HG03097 (cell line): ENCODE data around the gene DNAH7.

Experiments used
- ATAC-seq: cut with Tn5 transposase; IDR thresholded peaks from one replicate; pipeline ENCODE4 v1.9.1; 2021; ENCODE audit not compliant: unreplicated experiment, low FRiP score

Gene DNAH7

DNA sequence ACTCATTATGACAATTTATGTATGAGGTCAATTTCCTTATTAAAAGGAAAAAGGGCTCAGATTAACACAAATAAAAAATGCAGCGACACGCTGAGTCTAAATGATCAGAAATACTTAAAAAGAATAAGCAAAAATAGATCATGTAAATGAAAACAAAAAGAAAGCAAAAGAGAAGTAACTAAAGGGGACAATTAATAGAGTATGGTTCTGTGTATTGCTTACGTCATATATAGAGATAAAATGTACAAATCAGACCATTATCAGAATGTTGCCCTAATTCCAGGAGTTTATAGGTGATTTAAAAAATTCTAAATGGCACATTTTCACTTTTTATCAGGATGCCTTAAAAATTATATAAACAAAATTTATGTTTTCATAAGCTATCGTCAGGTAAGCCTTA, 189.5 kb downstream of the DNAH7 start:
- no peak for ATAC-seq

DNA sequence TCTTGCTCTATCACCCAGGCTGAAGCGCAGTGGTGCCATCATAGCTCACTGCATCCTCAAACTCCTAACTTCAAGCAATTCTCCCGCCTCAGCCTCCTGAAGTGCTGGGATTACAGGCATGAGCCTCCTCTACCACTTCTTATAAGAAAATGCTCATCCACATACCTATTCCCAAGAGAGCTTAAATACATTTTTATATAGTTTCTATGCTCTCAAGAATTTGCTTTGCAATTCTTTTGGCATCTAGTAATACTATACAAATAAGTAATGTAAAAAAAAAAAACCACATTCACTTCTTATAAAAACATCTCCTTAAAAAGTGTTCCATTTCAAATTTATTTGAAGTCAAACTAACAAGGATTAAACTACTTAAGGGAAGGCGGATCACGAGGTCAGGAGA, 197.3 kb downstream of the DNAH7 start:
- ATAC-seq, result no peak

DNA sequence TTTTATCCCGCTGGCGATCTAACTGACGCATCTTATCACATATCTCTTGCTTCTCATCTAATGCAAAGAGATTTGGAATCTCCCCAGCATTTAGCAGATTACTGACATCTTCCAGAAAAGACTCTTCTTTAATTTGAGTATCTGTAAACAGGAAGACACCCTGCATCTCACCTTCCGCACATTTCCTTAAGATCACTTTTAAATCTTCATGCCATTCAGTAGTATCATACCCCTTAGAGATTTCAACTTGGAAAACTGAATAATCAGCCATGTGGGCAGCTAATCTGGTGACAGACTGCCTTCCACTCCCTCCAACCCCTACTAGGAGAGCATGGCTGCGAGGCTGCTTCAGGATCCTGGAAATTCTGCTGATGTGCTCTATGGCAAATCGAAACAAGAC, 204.3 kb downstream of the DNAH7 start:
- ATAC-seq, result no peak

DNA sequence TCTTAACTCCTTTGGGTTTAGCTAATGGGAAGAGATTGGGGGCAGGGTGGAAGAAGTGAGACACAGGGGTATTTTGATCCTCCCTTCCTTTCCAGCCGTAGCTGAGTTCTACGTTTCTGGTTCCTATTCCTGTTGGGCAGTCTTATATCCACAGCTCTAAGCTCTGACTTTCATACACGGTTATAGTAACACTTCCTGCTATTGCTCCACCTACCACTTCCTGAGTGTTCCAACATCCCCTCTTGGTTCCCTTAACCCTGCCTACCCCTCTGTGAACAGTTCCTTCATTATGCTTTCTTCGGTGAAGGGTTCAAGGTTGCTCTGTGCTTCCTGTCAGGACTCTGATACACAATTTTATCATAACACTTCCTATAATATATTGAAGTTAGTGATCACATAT, 205.1 kb downstream of the DNAH7 start:
- ATAC-seq, result no peak

DNA sequence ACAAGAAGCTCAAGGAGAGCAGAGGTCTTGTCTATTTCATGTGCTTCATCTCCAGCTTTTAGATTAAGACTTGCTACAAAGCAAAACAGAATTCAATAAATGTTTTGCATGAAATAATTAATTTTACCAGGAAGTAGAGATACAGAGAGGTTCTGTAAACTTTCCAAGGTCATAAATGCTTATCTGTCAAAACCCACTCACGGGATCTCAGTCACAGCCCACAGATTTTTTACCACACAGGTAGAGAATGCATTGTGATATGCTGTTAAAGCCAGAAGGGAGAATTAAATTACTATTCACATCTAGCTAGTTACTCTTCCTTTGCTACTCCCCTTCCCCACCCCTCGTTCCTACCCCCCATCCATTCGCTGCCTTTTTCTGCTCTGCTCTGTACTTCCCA, 205.5 kb downstream of the DNAH7 start:
- ATAC-seq, result no peak

DNA sequence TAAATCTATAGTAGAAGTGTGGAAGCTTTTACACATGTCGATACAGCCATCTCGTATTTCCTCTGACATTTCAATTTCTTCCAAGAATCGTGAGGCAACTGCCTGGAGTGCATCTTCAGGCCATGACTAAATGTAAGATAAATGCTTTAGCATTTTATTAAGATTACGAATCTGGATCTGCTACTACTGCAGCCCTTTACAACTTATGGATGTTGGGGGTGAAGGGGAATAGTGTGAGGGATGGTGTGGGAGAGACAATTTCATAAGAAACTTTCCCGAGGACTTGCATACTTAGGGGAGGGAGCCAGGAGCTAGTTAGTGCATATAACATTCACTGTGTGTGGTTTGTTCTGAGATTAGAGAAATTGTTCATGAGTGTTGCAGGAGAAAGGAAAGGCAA, 206.8 kb downstream of the DNAH7 start:
- ATAC-seq, result no peak

DNA sequence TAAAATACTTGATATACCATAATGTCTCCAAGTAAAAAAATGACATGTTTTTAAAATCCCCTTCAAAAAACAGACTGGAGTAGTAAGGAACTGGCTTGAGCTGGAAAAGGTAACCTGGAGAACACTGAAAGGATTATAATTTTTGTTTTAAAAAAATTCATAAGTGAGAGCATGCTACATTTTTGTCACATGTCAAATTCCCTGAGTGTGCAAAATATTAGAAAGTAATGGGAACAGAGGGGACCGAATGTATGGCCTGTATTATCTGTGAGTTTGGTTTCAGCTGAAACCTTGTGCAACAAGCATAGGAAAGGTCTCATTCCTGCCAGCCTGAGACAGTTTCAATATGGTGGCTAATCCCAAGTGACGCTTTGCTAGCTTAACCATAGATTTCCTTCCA, 209.1 kb downstream of the DNAH7 start:
- ATAC-seq, result no peak

DNA sequence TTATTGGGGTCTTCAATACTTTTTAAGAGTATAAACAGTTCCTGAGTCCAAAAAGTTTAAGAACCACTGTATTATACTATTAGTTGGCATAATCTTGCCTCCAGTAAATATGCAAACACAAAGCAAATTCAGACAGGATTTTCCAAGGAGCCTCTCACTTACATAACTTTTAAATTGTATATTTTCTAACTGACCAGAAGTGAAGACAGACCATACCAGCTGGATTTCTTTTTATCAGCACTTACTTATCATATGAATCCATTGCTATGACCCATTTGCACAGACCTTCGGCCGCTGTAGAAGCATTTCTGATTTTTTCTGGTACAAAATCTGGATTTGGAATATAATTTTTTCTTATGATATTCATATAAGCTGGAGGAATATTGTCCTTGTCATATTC, 211.5 kb downstream of the DNAH7 start:
- no peak for ATAC-seq

DNA sequence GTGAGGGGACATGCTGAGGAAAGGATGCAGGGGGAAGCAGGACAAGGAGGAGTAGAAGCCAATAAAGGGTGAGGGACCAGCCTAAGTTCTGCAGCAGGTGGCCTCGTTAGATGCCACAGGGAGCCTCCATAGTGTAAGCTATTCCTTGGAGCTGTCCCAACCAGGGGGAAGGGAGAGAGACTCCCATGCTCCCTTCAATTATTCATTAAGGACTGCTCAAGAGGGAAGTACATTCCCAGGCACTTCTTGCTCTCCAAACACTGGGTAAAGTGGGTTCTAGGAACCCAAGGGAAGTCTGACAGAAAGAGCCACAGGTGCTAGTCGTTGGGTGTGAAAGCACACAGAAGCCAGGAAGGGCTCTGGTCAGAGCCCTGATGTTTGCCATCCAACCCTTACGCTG, 217.9 kb downstream of the DNAH7 start:
- ATAC-seq, result no peak

DNA sequence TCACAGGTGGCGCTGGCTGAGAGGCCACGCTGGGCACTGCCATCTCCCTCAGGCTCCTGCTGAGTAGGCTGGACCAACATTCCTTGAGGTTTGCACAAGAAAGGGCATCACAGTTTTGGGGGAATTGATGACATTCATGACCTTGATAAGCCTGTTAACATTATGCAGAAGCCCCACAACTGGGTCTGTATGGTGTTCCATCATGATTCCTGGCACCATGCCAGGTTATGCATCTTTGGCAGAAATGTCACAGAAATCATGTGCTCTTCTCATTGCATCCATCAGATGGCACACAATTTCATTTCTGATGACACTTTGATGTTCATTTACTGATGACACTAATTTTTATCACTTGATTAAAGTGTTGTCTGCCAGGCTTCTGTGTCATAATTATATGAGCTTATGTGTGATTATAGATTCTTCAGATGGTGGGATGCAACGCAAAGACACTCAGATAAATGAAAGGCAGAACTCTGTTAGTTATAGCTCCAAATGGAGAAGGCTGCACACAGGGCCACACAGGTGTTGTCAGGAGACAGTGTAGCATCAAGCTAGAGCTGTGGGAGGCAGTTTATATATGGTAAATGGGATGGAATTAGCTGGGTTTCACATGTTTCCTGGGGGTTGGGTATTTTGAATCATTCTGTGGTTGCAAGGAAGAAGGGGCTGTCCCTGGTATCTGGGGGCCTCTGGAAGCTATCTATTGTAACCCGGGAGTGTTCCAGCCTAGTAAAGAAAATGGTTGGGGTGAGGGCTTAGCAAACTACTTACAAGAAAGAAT, 220.3 kb downstream of the DNAH7 start:
- no peak for ATAC-seq

DNA sequence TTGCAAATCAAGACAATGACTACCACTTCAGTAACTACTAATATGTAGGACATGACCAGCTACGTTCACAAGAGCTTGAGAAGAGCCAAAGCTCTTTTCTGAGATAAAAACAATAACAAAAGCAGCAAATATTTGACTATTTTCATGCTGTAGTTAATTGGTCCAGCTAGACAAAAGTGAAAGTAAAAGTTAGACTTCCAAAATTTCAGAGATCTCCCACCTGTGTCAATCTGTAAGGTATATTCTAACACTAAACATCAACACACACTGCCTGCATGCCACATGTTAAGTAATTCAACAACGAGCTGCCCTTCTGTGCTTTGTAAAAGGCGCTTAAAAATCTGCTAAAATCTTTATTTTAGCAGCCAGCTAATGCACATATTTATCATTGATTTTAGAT, 225.7 kb downstream of the DNAH7 start:
- ATAC-seq, result no peak

DNA sequence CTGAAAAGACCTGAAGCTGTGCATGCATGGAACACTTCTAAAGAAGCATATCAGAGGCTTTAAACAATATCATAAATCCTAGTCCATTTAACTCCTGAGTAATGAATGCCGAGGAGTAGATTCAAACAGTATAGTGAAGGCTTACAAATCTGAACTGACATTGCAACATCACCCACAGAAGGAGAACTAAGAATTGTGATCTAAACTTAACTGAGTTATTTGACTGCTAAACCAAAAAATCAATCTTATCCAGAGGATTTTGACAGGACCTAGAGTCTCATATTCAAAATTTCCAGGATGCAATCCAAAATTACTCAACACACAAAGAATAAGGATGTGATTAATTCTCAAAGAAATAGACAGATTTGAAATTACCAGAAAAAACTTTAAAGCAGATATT, 230.6 kb downstream of the DNAH7 start:
- no peak for ATAC-seq

DNA sequence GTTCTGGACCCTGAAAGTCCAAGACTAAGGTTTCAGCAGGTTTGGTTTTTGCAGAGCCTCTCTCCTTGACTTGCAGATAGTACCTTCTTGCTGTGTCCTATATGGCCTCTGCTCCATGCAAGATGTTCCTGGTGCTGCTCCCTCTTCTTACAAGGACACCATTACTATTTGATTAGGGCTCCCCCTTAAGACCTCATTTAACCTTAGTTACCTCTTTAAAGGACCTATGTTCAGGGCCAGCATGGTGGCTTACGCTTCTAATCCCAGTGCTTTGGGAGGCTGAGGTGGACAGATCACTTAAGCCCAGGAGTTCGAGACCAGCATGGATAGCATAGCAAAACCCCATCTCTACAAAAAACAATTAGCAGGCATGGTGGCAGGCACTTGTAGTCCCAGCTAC, 232.6 kb downstream of the DNAH7 start:
- no peak for ATAC-seq

DNA sequence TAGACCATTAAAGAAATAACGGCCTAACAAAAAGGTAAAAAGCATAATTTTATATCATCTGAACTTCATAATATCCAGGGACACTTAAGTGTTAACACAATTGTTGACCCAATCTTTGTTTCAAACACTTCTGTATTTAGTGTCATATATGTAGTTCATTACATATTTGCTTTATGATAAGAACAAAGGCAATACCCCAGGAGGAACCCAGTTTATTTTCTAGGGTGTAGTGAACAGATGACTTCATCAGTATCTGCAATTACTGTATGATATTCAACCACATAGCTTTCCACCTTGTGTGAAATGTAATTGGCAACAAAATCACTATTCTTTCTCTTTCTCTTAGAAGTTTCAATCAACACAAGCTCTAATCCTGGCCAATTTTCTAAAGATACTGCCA, 233.8 kb downstream of the DNAH7 start:
- no peak for ATAC-seq

DNA sequence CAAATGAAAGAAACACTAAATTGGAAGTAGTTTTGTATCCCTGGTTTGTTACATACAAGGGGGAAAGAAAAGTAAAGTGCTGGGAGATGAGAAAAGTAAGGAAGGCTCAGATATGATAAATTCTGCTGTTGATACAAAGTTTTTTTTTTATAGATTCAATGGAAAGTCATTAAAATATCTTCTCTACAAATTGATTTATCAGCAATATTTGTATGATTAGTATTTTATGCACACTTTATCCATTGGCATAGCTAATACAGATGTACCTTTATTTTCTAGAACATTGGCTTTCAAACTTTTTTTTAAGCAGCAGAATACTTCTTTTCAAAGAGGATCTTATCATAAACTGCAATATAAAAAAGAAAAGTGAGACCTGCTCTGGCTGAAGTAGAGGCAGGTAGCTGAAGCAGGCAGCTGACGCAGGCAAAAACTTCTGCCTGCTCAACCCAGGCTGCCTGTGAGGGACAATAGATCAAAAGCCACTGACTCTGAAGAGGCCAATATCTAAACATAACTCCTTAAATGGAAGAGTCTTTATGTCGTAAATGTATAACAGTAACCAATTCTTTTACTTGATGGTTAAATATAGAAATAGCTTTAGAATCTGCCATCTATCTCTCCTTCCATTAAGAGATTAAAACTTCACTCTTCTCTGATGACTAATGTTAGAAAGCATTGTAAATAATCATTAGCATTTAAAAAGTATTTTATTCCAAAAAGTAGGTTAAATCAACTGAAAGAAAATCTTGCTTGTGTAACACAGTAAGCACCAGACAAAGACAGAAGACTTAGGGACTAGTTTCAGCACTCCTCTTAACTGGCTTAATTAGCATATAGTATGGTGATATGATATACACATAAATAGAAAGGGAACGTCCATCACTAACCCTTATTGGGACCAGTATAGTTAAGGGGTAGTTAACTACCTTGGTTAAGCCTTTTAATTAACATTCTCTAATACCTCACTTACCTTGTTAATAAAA, 237.4 kb downstream of the DNAH7 start:
- ATAC-seq, result no peak

DNA sequence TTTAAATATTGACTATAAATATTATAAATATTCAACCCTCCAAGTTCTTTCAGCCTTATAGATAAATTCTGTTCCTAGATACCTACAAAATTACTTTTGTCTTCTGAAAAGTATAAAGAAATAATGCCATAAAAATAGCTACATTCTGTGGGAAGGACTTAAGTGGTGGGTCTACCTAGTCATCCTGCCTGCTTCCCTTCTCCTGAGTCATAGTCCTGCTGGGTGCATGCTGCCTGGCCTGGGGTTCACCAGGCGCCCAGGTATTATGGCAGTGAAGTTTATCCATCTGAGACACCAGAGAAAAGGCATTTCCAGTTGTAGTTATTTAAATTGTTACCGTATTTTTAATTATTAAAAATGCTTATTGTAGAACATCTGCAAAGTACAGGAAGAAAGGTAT, 244.2 kb downstream of the DNAH7 start:
- ATAC-seq, result no peak

DNA sequence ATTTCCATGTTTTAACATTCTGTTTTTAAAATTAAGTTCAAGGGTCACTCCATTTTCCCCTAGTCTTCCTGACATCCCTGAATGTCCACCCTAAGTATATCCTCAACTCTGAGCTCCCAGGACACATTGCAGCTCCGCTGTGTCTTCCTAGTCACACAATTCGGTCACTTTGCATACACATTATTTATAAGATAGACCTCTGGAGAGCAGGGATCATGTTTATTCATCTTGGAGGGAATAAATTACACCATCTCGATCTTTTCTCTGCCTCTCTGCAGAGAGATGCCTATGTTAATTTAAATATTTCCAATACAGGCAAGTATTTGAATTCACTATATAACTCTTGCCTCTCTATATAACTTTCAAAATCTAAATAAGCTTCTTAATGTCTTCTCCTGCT, 245.4 kb downstream of the DNAH7 start:
- no peak for ATAC-seq

DNA sequence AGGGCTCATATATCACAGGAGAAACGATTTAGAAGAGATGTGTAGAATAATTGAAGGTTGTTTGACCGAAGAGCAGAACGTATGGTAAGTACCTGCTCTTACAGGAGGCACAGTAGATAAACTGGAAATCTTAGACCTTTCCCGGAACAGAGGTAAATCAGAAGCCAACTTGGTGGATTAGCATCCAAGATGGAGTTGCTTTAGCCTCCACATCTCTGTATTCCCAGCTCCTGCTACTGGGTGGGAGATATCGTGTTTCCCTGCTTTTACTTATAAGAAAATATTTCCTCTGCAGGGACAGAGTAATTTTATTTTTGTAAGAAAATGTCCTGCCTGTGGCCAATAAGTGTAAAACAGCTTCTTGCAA, 247.1 kb downstream of the DNAH7 start:
- no peak for ATAC-seq

DNA sequence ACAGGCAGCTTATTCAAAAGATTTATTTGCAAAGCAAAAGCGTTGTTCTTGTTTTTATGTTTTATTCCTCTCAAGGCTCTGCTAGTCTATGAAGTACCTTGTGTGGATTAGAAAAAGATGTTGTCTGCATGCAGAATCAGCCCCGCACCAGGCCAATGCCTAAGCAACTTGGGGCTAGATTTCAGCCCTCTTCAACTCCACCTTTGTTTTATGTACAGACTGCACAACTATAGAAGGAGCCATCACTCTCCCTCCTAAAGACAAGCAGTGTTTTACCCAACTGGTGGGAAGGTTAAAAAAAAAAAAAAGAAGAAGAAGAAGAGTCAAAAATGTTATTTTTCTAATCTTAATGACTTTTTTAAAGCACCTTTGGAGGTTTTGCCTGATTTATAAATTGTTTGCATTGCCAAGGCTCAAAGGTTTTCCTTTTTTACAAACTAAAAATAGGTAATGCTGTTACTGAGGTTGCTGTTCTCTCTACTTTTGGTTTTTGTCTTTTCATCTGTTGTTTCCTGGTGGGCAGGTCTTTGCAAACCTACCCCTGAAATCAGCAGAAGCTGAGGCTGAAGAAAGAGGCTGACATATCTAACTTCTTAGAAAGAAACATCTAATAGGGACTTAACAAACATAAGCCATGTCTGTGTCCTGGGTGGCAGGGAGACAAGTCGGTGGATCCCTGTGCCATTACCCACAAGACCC, 247.6 kb downstream of the DNAH7 start:
- no peak for ATAC-seq

DNA sequence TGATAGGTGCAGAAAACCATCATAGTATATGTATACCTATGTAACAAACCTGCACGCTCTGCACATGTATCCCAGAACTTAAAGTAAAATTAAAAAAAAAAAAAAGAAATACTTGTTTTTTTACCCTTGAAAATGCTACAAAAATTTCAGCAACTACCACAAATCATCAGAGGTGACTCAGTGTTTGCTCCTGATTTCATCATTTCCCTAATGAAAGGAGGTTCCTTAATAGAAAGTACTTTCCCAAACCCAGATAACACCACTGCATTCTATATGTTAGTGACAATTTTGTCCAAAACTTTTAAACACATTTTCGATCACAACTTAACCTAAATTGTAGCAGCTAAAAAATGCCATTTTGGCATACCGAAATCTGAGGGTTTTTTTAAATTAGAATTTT, 248.3 kb downstream of the DNAH7 start:
- no peak for ATAC-seq

DNA sequence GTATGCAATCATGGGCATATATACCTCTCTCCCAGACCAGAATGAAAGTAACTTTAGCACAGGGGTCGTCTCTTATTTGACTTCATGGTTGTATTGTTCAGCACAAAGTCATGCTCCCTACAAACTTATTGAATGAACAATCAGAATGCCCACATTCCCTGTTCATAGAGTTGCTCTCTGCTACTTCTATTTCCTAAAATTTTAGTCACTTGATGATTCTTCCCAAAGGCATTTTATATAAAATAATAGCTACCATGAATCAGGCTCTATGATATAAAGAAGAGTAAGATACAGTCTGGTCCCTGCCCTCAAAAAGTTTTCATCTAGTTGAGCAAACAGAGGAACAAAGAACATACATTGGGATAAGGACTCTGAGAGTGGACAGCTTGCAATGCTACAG, 249.4 kb downstream of the DNAH7 start:
- no peak for ATAC-seq
